Gastrocnemius medialis (tissue), 4 donors: ENCODE data around the gene PSMD12.
"Not testable (repeated sequence)": the region's sequence is repeated elsewhere in the genome, so short reads cannot be mapped to it uniquely, and the experiment has no call there.

ENCODE experiments used
- CTCF ChIP-seq, 5 experiments: fragments of 450-650 bp in 3 of 5; fragments of 200-600 bp in 2 of 5; sonication (generic) in 2 of 5; IDR thresholded peaks in 4 of 5; conservative IDR thresholded peaks in 1 of 5; 1 replicate in 4 of 5; 2 replicates in 1 of 5; pipeline ENCODE4 v1.5.1; 2016 to 2019; ENCODE audit warnings: antibody characterized with exemption in 5 of 5, mild to moderate bottlenecking in 3 of 5, moderate library complexity in 3 of 5
- POLR2A ChIP-seq, 2 donors: fragments of 450-650 bp; IDR thresholded peaks; one replicate each; pipeline ENCODE4 v1.6.1; 2017; ENCODE audit warnings: antibody characterized with exemption in 2 of 2, mild to moderate bottlenecking in 2 of 2, moderate library complexity in 2 of 2

DNA sequence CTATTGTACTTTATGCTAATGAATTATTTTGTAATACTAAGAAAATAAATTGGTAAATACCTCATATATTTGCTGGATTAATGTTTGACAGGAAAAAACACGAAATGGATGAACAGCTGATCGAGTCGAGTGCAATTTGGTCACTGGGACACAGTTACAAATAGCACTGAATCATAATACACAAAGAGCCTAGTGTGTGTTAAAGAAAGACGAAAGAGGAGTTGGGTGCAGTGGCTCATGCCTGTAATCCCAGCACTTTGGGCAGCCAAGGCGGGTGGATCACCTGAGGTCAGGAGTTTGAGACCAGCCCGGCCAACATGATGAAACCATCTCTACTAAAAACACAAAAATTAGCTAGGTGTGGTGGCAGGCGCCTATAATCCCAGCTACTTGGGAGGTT lies 28.0 kb downstream of the PSMD12 start:
- TF ChIP-seq CTCF (IDR thresholded peaks at IDR 0.05 in 4 of 5, conservative IDR thresholded peaks at IDR 0.05 in 1 of 5); POLR2A (IDR thresholded peaks at IDR 0.05): not testable (repeated sequence)
